HCT116 (cell line): ENCODE measurements around the gene BCL2L13. TPM values are rescaled to one million over a fixed set of nuclear protein-coding genes. Genes with fewer than 3 reads are reported as not detected.

Source experiments
- ATAC-seq: fragments of 200-7000 bp; cut with Tn5 transposase; 2 replicates; pipeline ENCODE4 v1.9.1; 2020; ENCODE audit warnings: mild to moderate bottlenecking, moderate library complexity
- BruUV-seq: library from RNA; stranded (reverse); fragments of 400-500 nt; replicated peaks from 2 replicates; lab custom pipeline; 2021; lab: Mats Ljungman, UMichigan
- CTCF ChIA-PET: fragments of 300-600 bp; sonication (Branson Sonifier 250); formaldehyde crosslinking; loops from one replicate; lab custom pipeline; 2021; ENCODE audit warnings: antibody characterized with exemption; lab: Charles Lee
- POLR2A ChIA-PET: fragments of 300-600, 350-600 bp; sonication (Branson Sonifier 250); formaldehyde crosslinking; loops from one replicate; lab custom pipeline; 2021; ENCODE audit warnings: antibody characterized with exemption; lab: Charles Lee
- RAD21 ChIA-PET, 2 experiments: fragments of 300-600 bp; sonication (Branson Sonifier 250); formaldehyde crosslinking; loops; one replicate each; lab custom pipeline; 2023; ENCODE audit warnings: low total read pairs in 2 of 2; ENCODE audit not compliant: uncharacterized antibody in 2 of 2, unreplicated experiment in 2 of 2, low non-redundant PET in 1 of 2; lab: Charles Lee
- DNase-seq: peaks from one replicate; pipeline ENCODE4 v3.0.0-alpha.2; 2010; ENCODE audit warnings: low read depth, low spot score
- H2AFZ ChIP-seq: fragments of 200-600 bp; shearing (Covaris generic), sonication (generic); 2 replicates; pipeline ENCODE4 v1.6.1; 2017; ENCODE audit warnings: low read depth, mixed run types, mixed read lengths, antibody characterized with exemption, low read length; ENCODE audit not compliant: poor library complexity, severe bottlenecking
- H3K27ac ChIP-seq: 2 replicates; pipeline ENCODE4 v1.5.1; 2012; ENCODE audit warnings: low read depth, low read length
- H3K27me3 ChIP-seq: fragments of 200-600 bp; sonication (generic); 2 replicates; pipeline ENCODE4 v1.6.1; 2016; ENCODE audit warnings: mixed run types, low read length, mixed read lengths; ENCODE audit not compliant: insufficient read depth
- H3K36me3 ChIP-seq, 2 experiments: fragments of 200-500 bp in 1 of 2; fragments of 200-600 bp in 1 of 2; sonication (Bioruptor generic) in 1 of 2; sonication (generic) in 1 of 2; 2 replicates each; pipeline versions ENCODE4 v1.5.1 to v1.6.1; 2014 to 2016; ENCODE audit warnings: low read length in 2 of 2, inconsistent platforms in 1 of 2, mixed read lengths in 1 of 2, mixed run types in 1 of 2; ENCODE audit not compliant: insufficient read depth in 2 of 2, control insufficient read depth in 1 of 2
- H3K4me1 ChIP-seq, 2 experiments: fragments of 200-600 bp in 1 of 2; sonication (generic) in 1 of 2; 2 replicates each; pipeline versions ENCODE4 v1.5.1 to v1.6.1; 2012 to 2017; ENCODE audit warnings: low read length in 2 of 2, inconsistent platforms in 1 of 2, mild to moderate bottlenecking in 1 of 2, mixed read lengths in 1 of 2, mixed run types in 1 of 2, moderate library complexity in 1 of 2; ENCODE audit not compliant: insufficient read depth in 2 of 2, control insufficient read depth in 1 of 2
- H3K4me2 ChIP-seq: fragments of 200-600 bp; sonication (generic); 2 replicates; pipeline ENCODE4 v1.6.1; 2017; ENCODE audit warnings: mixed run types, low read length, mixed read lengths
- H3K4me3 ChIP-seq, 2 experiments: fragments of 200-600 bp in 1 of 2; sonication (generic) in 1 of 2; replicated peaks in 1 of 2; 2 replicates each; pipeline ENCODE4 v1.5.1; 2011 to 2016; ENCODE audit warnings: low read length in 2 of 2, control low read depth in 1 of 2, low read depth in 1 of 2, mild to moderate bottlenecking in 1 of 2, mixed read lengths in 1 of 2, mixed run types in 1 of 2
- H3K79me2 ChIP-seq: fragments of 200-600 bp; sonication (generic); 2 replicates; pipeline ENCODE4 v1.6.1; 2017; ENCODE audit warnings: mild to moderate bottlenecking, mixed run types, low read length, moderate library complexity, mixed read lengths; ENCODE audit not compliant: insufficient read depth
- H3K9ac ChIP-seq: fragments of 200-600 bp; sonication (generic); 2 replicates; pipeline ENCODE4 v1.6.1; 2016; ENCODE audit warnings: low read length, mixed read lengths
- H3K9me2 ChIP-seq: fragments of 200-600 bp; sonication (generic), shearing (Covaris generic); 2 replicates; pipeline ENCODE4 v1.6.1; 2017; ENCODE audit warnings: mixed run types, mild to moderate bottlenecking, moderate library complexity; ENCODE audit not compliant: insufficient read depth
- H3K9me3 ChIP-seq, 2 experiments: fragments of 200-500 bp in 1 of 2; fragments of 200-600 bp in 1 of 2; sonication (Bioruptor generic) in 1 of 2; sonication (generic) in 1 of 2; 2 replicates each; pipeline ENCODE4 v1.6.1; 2014 to 2017; ENCODE audit warnings: low read length in 2 of 2, mixed read lengths in 2 of 2, inconsistent platforms in 1 of 2, low read depth in 1 of 2, mild to moderate bottlenecking in 1 of 2, mixed run types in 1 of 2, moderate library complexity in 1 of 2; ENCODE audit not compliant: control insufficient read depth in 1 of 2, insufficient read depth in 1 of 2
- H4K20me1 ChIP-seq: fragments of 200-600 bp; sonication (generic), shearing (Covaris generic); 2 replicates; pipeline ENCODE4 v1.6.1; 2017; ENCODE audit warnings: mixed run types, mild to moderate bottlenecking, moderate library complexity; ENCODE audit not compliant: insufficient read depth
- CBX3 ChIP-seq: IDR thresholded peaks from 2 replicates; pipeline ENCODE4 v1.6.1; 2012; ENCODE audit warnings: low read depth
- EZH2 ChIP-seq: fragments of 200-600 bp; sonication (generic); IDR thresholded peaks from 2 replicates; pipeline ENCODE4 v1.6.1; 2017; ENCODE audit warnings: antibody characterized with exemption, mixed run types
- MAX ChIP-seq: IDR thresholded peaks from 2 replicates; pipeline ENCODE4 v1.6.1; 2012
- POLR2AphosphoS5 ChIP-seq: IDR thresholded peaks from 2 replicates; pipeline ENCODE4 v1.6.1; 2011; ENCODE audit warnings: mild to moderate bottlenecking, low read depth, low read length, moderate library complexity
- REST ChIP-seq: IDR thresholded peaks from 2 replicates; pipeline ENCODE4 v1.6.1; 2012; ENCODE audit warnings: low read depth
- intact Hi-C: fragments of 100-400 bp; cut with micrococcal nuclease; formaldehyde crosslinking; loops from 2 replicates; pipeline ENCODE4 v1.10.0; 2022
- total RNA-seq: library from RNA; stranded (reverse); gene quantifications from one replicate; pipeline ENCODE4 v1.2.1, GENCODE V29; 2021; ENCODE audit not compliant: unreplicated experiment
- TF ChIP-seq, protein P1 (sequence below): IDR thresholded peaks from 2 replicates; pipeline ENCODE4 v1.6.1; 2011; ENCODE audit warnings: mild to moderate bottlenecking, low read length, moderate library complexity; ENCODE audit not compliant: insufficient replicate concordance; ENCODE audit errors: extremely low read depth

The BCL2L13 gene
- total RNA-seq, 1 experiment from 2014 or later = 38.6 TPM

GRCh38 chr22:17751596-17751995 lies 113.0 kb downstream of the BCL2L13 start:
- Histone ChIP-seq H3K36me3 (no peaks in the 10 kb centered on the region), H3K79me2 (peaks cover 7% of the 10 kb centered on the region; the same call in 1 of the 2 replicates), H3K4me2 (no peak overlapping the region), H3K9me2 (no peaks in the 10 kb centered on the region), H3K4me3 (no peak overlapping the region), H3K27me3 (no peaks in the 10 kb centered on the region)
- no peak for ATAC-seq
- intact Hi-C loops = no loop called here
- TF ChIP-seq, protein P1, sequence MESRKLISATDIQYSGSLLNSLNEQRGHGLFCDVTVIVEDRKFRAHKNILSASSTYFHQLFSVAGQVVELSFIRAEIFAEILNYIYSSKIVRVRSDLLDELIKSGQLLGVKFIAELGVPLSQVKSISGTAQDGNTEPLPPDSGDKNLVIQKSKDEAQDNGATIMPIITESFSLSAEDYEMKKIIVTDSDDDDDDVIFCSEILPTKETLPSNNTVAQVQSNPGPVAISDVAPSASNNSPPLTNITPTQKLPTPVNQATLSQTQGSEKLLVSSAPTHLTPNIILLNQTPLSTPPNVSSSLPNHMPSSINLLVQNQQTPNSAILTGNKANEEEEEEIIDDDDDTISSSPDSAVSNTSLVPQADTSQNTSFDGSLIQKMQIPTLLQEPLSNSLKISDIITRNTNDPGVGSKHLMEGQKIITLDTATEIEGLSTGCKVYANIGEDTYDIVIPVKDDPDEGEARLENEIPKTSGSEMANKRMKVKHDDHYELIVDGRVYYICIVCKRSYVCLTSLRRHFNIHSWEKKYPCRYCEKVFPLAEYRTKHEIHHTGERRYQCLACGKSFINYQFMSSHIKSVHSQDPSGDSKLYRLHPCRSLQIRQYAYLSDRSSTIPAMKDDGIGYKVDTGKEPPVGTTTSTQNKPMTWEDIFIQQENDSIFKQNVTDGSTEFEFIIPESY = no peak
- TF ChIP-seq MAX = no peak
- no peak for TF ChIP-seq CBX3
- TF ChIP-seq, all 23 proteins: peak for 0
- Histone ChIP-seq H3K4me1 (peaks cover 0 to 10% of the 10 kb centered on the region in 2 experiments; a peak in 1 of 4 replicates), H3K9ac (no peak overlapping the region), H3K27ac (no peak overlapping the region), H3K9me3 (no peaks in the 10 kb centered on the region), H4K20me1 (no peaks in the 10 kb centered on the region), H2AFZ (no peak overlapping the region)
- ChIA-PET CTCF (interaction anchor here (1.1 kb wide), 1 partner anchor 9 kb away, joined by 3 read pairs; no protein-coding TSS in a partner anchor), POLR2A (no interaction called here), RAD21 (no interaction called here)
- no peak for DNase-seq
- BruUV-seq = no TSS peak

GRCh38 chr22:17753401-17753989 lies 114.9 kb downstream of the BCL2L13 start:
- H4K20me1 ChIP-seq = no peaks in the 10 kb centered on the region
- no peaks in the 10 kb centered on the region for H3K9me3 ChIP-seq
- RAD21 ChIA-PET = no interaction called here
- H3K9ac ChIP-seq = no peak overlapping the region
- DNase-seq = no peak
- no TSS peak for BruUV-seq
- no peaks in the 10 kb centered on the region for H3K36me3 ChIP-seq
- TF ChIP-seq EZH2 (no peak), REST (no peak), POLR2AphosphoS5 (no peak)
- CTCF ChIA-PET = no interaction called here
- no peak overlapping the region for H3K4me2 ChIP-seq
- H3K27ac ChIP-seq = no peak overlapping the region
- H3K9me2 ChIP-seq = no peaks in the 10 kb centered on the region
- ATAC-seq = no peak
- POLR2A ChIA-PET = no interaction called here
- peaks cover 0 to 10% of the 10 kb centered on the region in 2 experiments; a peak in 1 of 4 replicates for H3K4me1 ChIP-seq
- no peak overlapping the region for H2AFZ ChIP-seq
- H3K27me3 ChIP-seq = no peaks in the 10 kb centered on the region
- intact Hi-C loops = no loop called here
- peaks cover 10% of the 10 kb centered on the region; the same call in 1 of the 2 replicates for H3K79me2 ChIP-seq
- H3K4me3 ChIP-seq = no peak overlapping the region
